Activated T-cell treated with anti-CD3 and anti-CD28 coated beads, Interleukin-2, amount 50 U/mL, for 24 hours (primary cell): ENCODE data around the gene AATK.

Experiments
- DNase-seq: peaks from one replicate; pipeline ENCODE4 v3.0.0-alpha.2; 2020
- H3K27ac Mint-ChIP-seq: 2 replicates; pipeline ENCODE4 v1.8.0; 2020; ENCODE audit warnings: mild to moderate bottlenecking, mixed read lengths
- H3K27me3 Mint-ChIP-seq: 2 replicates; pipeline ENCODE4 v1.8.0; 2020; ENCODE audit warnings: mixed read lengths
- H3K36me3 Mint-ChIP-seq: 2 replicates; pipeline ENCODE4 v1.8.0; 2020; ENCODE audit warnings: low read depth, mixed read lengths
- H3K4me1 Mint-ChIP-seq: 2 replicates; pipeline ENCODE4 v1.8.0; 2020; ENCODE audit warnings: low read depth, mixed read lengths
- H3K4me3 Mint-ChIP-seq: 2 replicates; pipeline ENCODE4 v1.8.0; 2020; ENCODE audit warnings: mild to moderate bottlenecking, moderate library complexity, mixed read lengths
- H3K9me3 Mint-ChIP-seq: 2 replicates; pipeline ENCODE4 v1.8.0; 2020; ENCODE audit warnings: mixed read lengths

The AATK gene

GRCh38 chr17:81192386-81193050 is 26.5 kb upstream of the AATK start:
- no peak overlapping the region for H3K27ac Mint-ChIP-seq
- no peaks in the 10 kb centered on the region for H3K4me1 Mint-ChIP-seq
- DNase-seq = no peak
- H3K27me3 Mint-ChIP-seq = no peaks in the 10 kb centered on the region
- H3K4me3 Mint-ChIP-seq = no peak overlapping the region
- peaks cover 8% of the 10 kb centered on the region for H3K36me3 Mint-ChIP-seq
- no peaks in the 10 kb centered on the region for H3K9me3 Mint-ChIP-seq

- Mint-ChIP-seq H3K27me3 (no peaks in the 10 kb centered on the region), H3K27ac (no peak overlapping the region), H3K4me1 (no peaks in the 10 kb centered on the region), H3K9me3 (no peaks in the 10 kb centered on the region), H3K4me3 (no peak overlapping the region), H3K36me3 (peaks cover 8% of the 10 kb centered on the region)
- DNase-seq = no peak
Observed at GRCh38 chr17:81191646-81192045, 25.6 kb upstream of the AATK start.

GRCh38 chr17:81191116-81191515 is 25.1 kb upstream of the AATK start:
- DNase-seq = no peak
- H3K36me3 Mint-ChIP-seq = peaks cover 8% of the 10 kb centered on the region

GRCh38 chr17:81190591-81190990 is 24.6 kb upstream of the AATK start:
- Mint-ChIP-seq H3K27ac (no peak overlapping the region), H3K4me1 (no peaks in the 10 kb centered on the region), H3K36me3 (peaks cover 8% of the 10 kb centered on the region), H3K9me3 (no peaks in the 10 kb centered on the region), H3K27me3 (no peaks in the 10 kb centered on the region), H3K4me3 (no peak overlapping the region)
- DNase-seq = no peak

More at GRCh38 chr17:81191116-81191515, 25.1 kb upstream of the AATK start:
- Mint-ChIP-seq H3K9me3 (no peaks in the 10 kb centered on the region), H3K27ac (no peak overlapping the region), H3K4me1 (no peaks in the 10 kb centered on the region), H3K4me3 (no peak overlapping the region), H3K27me3 (no peaks in the 10 kb centered on the region)

- H3K9me3 Mint-ChIP-seq = no peaks in the 10 kb centered on the region
- no peaks in the 10 kb centered on the region for H3K27me3 Mint-ChIP-seq
- peaks cover 8% of the 10 kb centered on the region for H3K36me3 Mint-ChIP-seq
- H3K4me1 Mint-ChIP-seq = no peaks in the 10 kb centered on the region
- no peak overlapping the region for H3K27ac Mint-ChIP-seq
- DNase-seq = no peak
- H3K4me3 Mint-ChIP-seq = no peak overlapping the region
Observed at GRCh38 chr17:81189670-81190530, 23.9 kb upstream of the AATK start.

- Mint-ChIP-seq H3K36me3 (peaks cover 3% of the 10 kb centered on the region), H3K4me1 (no peaks in the 10 kb centered on the region), H3K27ac (no peak overlapping the region), H3K27me3 (peaks cover 3% of the 10 kb centered on the region), H3K4me3 (no peak overlapping the region), H3K9me3 (no peaks in the 10 kb centered on the region)
- DNase-seq = no peak
Observed at GRCh38 chr17:81189016-81189415, 23.0 kb upstream of the AATK start.

- no peak overlapping the region for H3K4me3 Mint-ChIP-seq
- H3K27ac Mint-ChIP-seq = no peak overlapping the region
Observed at GRCh38 chr17:81188491-81188840, 22.4 kb upstream of the AATK start.

GRCh38 chr17:81187586-81188490 is 21.8 kb upstream of the AATK start:
- Mint-ChIP-seq H3K27ac (no peak overlapping the region), H3K27me3 (peaks cover 4% of the 10 kb centered on the region), H3K4me3 (no peak overlapping the region), H3K36me3 (peaks cover 3% of the 10 kb centered on the region), H3K9me3 (no peaks in the 10 kb centered on the region), H3K4me1 (no peaks in the 10 kb centered on the region)
- no peak for DNase-seq

More at GRCh38 chr17:81188491-81188840, 22.4 kb upstream of the AATK start:
- DNase-seq = no peak
- H3K9me3 Mint-ChIP-seq = no peaks in the 10 kb centered on the region
- H3K36me3 Mint-ChIP-seq = peaks cover 3% of the 10 kb centered on the region
- H3K27me3 Mint-ChIP-seq = peaks cover 4% of the 10 kb centered on the region
- no peaks in the 10 kb centered on the region for H3K4me1 Mint-ChIP-seq

GRCh38 chr17:81187120-81187519 is 21.1 kb upstream of the AATK start:
- Mint-ChIP-seq H3K36me3 (peaks cover 3% of the 10 kb centered on the region), H3K9me3 (no peaks in the 10 kb centered on the region), H3K4me1 (no peaks in the 10 kb centered on the region), H3K27ac (no peak overlapping the region), H3K4me3 (no peak overlapping the region), H3K27me3 (peaks cover 4% of the 10 kb centered on the region)
- DNase-seq = no peak

GRCh38 chr17:81186203-81186602 is 20.2 kb upstream of the AATK start:
- Mint-ChIP-seq H3K4me1 (no peaks in the 10 kb centered on the region), H3K36me3 (peaks cover 3% of the 10 kb centered on the region), H3K9me3 (no peaks in the 10 kb centered on the region), H3K27ac (no peak overlapping the region), H3K27me3 (peaks cover 4% of the 10 kb centered on the region), H3K4me3 (no peak overlapping the region)
- DNase-seq = no peak

GRCh38 chr17:81184555-81184954 is 18.5 kb upstream of the AATK start:
- Mint-ChIP-seq H3K4me3 (no peak overlapping the region), H3K27me3 (peaks cover 4% of the 10 kb centered on the region), H3K27ac (no peak overlapping the region), H3K36me3 (peaks cover 3% of the 10 kb centered on the region), H3K9me3 (no peaks in the 10 kb centered on the region), H3K4me1 (no peaks in the 10 kb centered on the region)
- no peak for DNase-seq

- Mint-ChIP-seq H3K4me1 (no peaks in the 10 kb centered on the region), H3K9me3 (no peaks in the 10 kb centered on the region), H3K36me3 (no peaks in the 10 kb centered on the region), H3K4me3 (no peak overlapping the region), H3K27me3 (peaks cover 4% of the 10 kb centered on the region), H3K27ac (no peak overlapping the region)
- DNase-seq = no peak
Observed at GRCh38 chr17:81183807-81184206, 17.8 kb upstream of the AATK start.

- no peak for DNase-seq
- Mint-ChIP-seq H3K27ac (no peak overlapping the region), H3K9me3 (no peaks in the 10 kb centered on the region), H3K4me3 (no peak overlapping the region), H3K36me3 (no peaks in the 10 kb centered on the region), H3K4me1 (no peaks in the 10 kb centered on the region), H3K27me3 (peaks cover 4% of the 10 kb centered on the region)
Observed at GRCh38 chr17:81183316-81183715, 17.3 kb upstream of the AATK start.

GRCh38 chr17:81182596-81182995 is 16.6 kb upstream of the AATK start:
- Mint-ChIP-seq H3K9me3 (no peaks in the 10 kb centered on the region), H3K4me3 (no peak overlapping the region), H3K4me1 (no peaks in the 10 kb centered on the region), H3K36me3 (no peaks in the 10 kb centered on the region), H3K27me3 (peaks cover 4% of the 10 kb centered on the region), H3K27ac (no peak overlapping the region)
- no peak for DNase-seq
